ENCODE data around the gene ENPP4. TPM values are rescaled to one million over a fixed set of nuclear protein-coding genes. Genes with fewer than 3 reads are reported as not detected.

Gene ENPP4
- total RNA-seq, 1 experiment from 2014 or later, result 5.1 TPM

GRCh38 chr6:46115634-46116033 lies 14.2 kb upstream of the ENPP4 start:
- no peak overlapping the region for H3K4me3 ChIP-seq (ENCODE audit: low read length)
- no peaks in the 10 kb centered on the region for H3K27me3 ChIP-seq (ENCODE audit: low read length)
- intact Hi-C loops (cut with micrococcal nuclease), result no loop called here
- H3K36me3 ChIP-seq (ENCODE audit: low read depth, low read length), result no peaks in the 10 kb centered on the region
- no peaks in the 10 kb centered on the region for H3K9me2 ChIP-seq (replicated peaks; ENCODE audit: low read length)
- no peaks in the 10 kb centered on the region for H4K20me1 ChIP-seq (ENCODE audit: low read length)
- TF ChIP-seq EZH2phosphoT487 (IDR thresholded peaks at IDR 0.05; ENCODE audit: borderline replicate concordance, low read length) (no peak), EZH2 (IDR thresholded peaks at IDR 0.05; ENCODE audit: low read length, unreplicated experiment) (no peak)
- TF ChIP-seq, protein P1, sequence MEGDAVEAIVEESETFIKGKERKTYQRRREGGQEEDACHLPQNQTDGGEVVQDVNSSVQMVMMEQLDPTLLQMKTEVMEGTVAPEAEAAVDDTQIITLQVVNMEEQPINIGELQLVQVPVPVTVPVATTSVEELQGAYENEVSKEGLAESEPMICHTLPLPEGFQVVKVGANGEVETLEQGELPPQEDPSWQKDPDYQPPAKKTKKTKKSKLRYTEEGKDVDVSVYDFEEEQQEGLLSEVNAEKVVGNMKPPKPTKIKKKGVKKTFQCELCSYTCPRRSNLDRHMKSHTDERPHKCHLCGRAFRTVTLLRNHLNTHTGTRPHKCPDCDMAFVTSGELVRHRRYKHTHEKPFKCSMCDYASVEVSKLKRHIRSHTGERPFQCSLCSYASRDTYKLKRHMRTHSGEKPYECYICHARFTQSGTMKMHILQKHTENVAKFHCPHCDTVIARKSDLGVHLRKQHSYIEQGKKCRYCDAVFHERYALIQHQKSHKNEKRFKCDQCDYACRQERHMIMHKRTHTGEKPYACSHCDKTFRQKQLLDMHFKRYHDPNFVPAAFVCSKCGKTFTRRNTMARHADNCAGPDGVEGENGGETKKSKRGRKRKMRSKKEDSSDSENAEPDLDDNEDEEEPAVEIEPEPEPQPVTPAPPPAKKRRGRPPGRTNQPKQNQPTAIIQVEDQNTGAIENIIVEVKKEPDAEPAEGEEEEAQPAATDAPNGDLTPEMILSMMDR (conservative IDR thresholded peaks at IDR 0.05; ENCODE audit: low read depth, low read length), result no peak
- peaks cover 8% of the 10 kb centered on the region; the same call in 1 of the 2 replicates for H3K9me3 ChIP-seq (ENCODE audit: low read length)
- DNase-seq, result no peak
- no peak overlapping the region for H3K9ac ChIP-seq (ENCODE audit: low read length)
- POLR2A ChIA-PET (ENCODE audit: unreplicated experiment), result no interaction called here
- no peak overlapping the region for H2AFZ ChIP-seq (ENCODE audit: low read length)
- H3K27ac ChIP-seq (ENCODE audit: low read length), result no peak overlapping the region
- ATAC-seq, result no peak
- H3K4me1 ChIP-seq (ENCODE audit: insufficient read depth, low read length), result peaks cover 5% of the 10 kb centered on the region; the same call in 1 of the 2 replicates
- H3F3A ChIP-seq (ENCODE audit: low read length, unreplicated experiment), result no peaks in the 10 kb centered on the region
- H3K79me2 ChIP-seq (ENCODE audit: low read length), result no peaks in the 10 kb centered on the region
- H3K4me2 ChIP-seq (ENCODE audit: low read length), result no peak overlapping the region
- CTCF ChIA-PET, result interaction anchor here (0.6 kb wide), 1 partner anchor 14 kb away, joined by 3 read pairs; the partner anchor contains the start of gene ENPP4
- BruUV-seq (replicated peaks), result no TSS peak

GRCh38 chr6:46116289-46116688 lies 13.5 kb upstream of the ENPP4 start:
- Histone ChIP-seq H4K20me1 (ENCODE audit: low read length) (no peaks in the 10 kb centered on the region), H3K36me3 (ENCODE audit: low read depth, low read length) (no peaks in the 10 kb centered on the region), H3K27ac (ENCODE audit: low read length) (no peak overlapping the region), H3K9ac (ENCODE audit: low read length) (no peak overlapping the region), H2AFZ (ENCODE audit: low read length) (no peak overlapping the region), H3F3A (ENCODE audit: low read length, unreplicated experiment) (no peaks in the 10 kb centered on the region), H3K27me3 (ENCODE audit: low read length) (no peaks in the 10 kb centered on the region), H3K4me3 (ENCODE audit: low read length) (no peak overlapping the region), H3K79me2 (ENCODE audit: low read length) (no peaks in the 10 kb centered on the region), H3K9me3 (ENCODE audit: low read length) (0 out of 2 replicates have a peak, but pooled peaks cover under 1% of the 10 kb centered on the region), H3K4me1 (ENCODE audit: insufficient read depth, low read length) (peaks cover 5% of the 10 kb centered on the region; the same call in 1 of the 2 replicates), H3K4me2 (ENCODE audit: low read length) (no peak overlapping the region), H3K9me2 (replicated peaks; ENCODE audit: low read length) (no peaks in the 10 kb centered on the region)
- TF ChIP-seq EZH2phosphoT487 (IDR thresholded peaks at IDR 0.05; ENCODE audit: borderline replicate concordance, low read length) (no peak), EZH2 (IDR thresholded peaks at IDR 0.05; ENCODE audit: low read length, unreplicated experiment) (no peak)
- TF ChIP-seq, protein P1 (conservative IDR thresholded peaks at IDR 0.05; ENCODE audit: low read depth, low read length), result no peak
- ChIA-PET POLR2A (ENCODE audit: unreplicated experiment) (no interaction called here), CTCF (interaction anchor here (0.6 kb wide), 1 partner anchor 14 kb away, joined by 3 read pairs; the partner anchor contains the start of gene ENPP4)
- BruUV-seq (replicated peaks), result no TSS peak
- intact Hi-C loops (cut with micrococcal nuclease), result no loop called here
- ATAC-seq (no peak), DNase-seq (no peak)

GRCh38 chr6:46118157-46118556 lies 11.6 kb upstream of the ENPP4 start:
- no peaks in the 10 kb centered on the region for H3F3A ChIP-seq (ENCODE audit: low read length, unreplicated experiment)
- no peaks in the 10 kb centered on the region for H3K27me3 ChIP-seq (ENCODE audit: low read length)
- no peaks in the 10 kb centered on the region for H3K79me2 ChIP-seq (ENCODE audit: low read length)
- DNase-seq, result no peak
- H3K9me2 ChIP-seq (replicated peaks; ENCODE audit: low read length), result no peaks in the 10 kb centered on the region
- CTCF ChIA-PET, result no interaction called here
- BruUV-seq (replicated peaks), result no TSS peak
- H3K4me2 ChIP-seq (ENCODE audit: low read length), result no peak overlapping the region
- POLR2A ChIA-PET (ENCODE audit: unreplicated experiment), result interaction anchor here (0.6 kb wide), 1 partner anchor 625 kb away, joined by 3 read pairs; no protein-coding TSS in a partner anchor
- H3K9ac ChIP-seq (ENCODE audit: low read length), result no peak overlapping the region
- H3K4me1 ChIP-seq (ENCODE audit: insufficient read depth, low read length), result peaks cover 4% of the 10 kb centered on the region; the same call in 1 of the 2 replicates
- H3K4me3 ChIP-seq (ENCODE audit: low read length), result no peak overlapping the region
- ATAC-seq, result no peak
- no peak overlapping the region for H2AFZ ChIP-seq (ENCODE audit: low read length)
- no peaks in the 10 kb centered on the region for H3K36me3 ChIP-seq (ENCODE audit: low read depth, low read length)
- H4K20me1 ChIP-seq (ENCODE audit: low read length), result no peaks in the 10 kb centered on the region
- no peaks in the 10 kb centered on the region for H3K9me3 ChIP-seq (ENCODE audit: low read length)
- intact Hi-C loops (cut with micrococcal nuclease), result no loop called here
- H3K27ac ChIP-seq (ENCODE audit: low read length), result no peak overlapping the region
- TF ChIP-seq EZH2 (IDR thresholded peaks at IDR 0.05; ENCODE audit: low read length, unreplicated experiment), result no peak
- TF ChIP-seq, protein P1 (conservative IDR thresholded peaks at IDR 0.05; ENCODE audit: low read depth, low read length), result no peak
- no peak for TF ChIP-seq EZH2phosphoT487 (IDR thresholded peaks at IDR 0.05; ENCODE audit: borderline replicate concordance, low read length)

All from PC-3 (cell line).